ENCODE results near the gene OTOG.

Gene OTOG

GRCh38 chr11:17531071-17531600, 15.9 kb upstream of the OTOG start:
- H4K20me1 ChIP-seq (ENCODE audit: insufficient read depth), result no peaks in the 10 kb centered on the region
- H3K27me3 ChIP-seq (ENCODE audit: insufficient read depth, low read depth), result no peaks in the 10 kb centered on the region; the same call in 1 of the 2 replicates
- H3K9ac ChIP-seq, result no peak overlapping the region
- no peak overlapping the region for H3K4me2 ChIP-seq
- H3K4me1 ChIP-seq (ENCODE audit: low read depth, poor library complexity, severe bottlenecking), result no peaks in the 10 kb centered on the region
- no peaks in the 10 kb centered on the region for H3K79me2 ChIP-seq (ENCODE audit: insufficient read depth, low read depth)
- no peak overlapping the region for H3K4me3 ChIP-seq (IDR thresholded peaks at IDR 0.05; ENCODE audit: insufficient read depth, low read depth, low read length)
- no peak overlapping the region for H2AFZ ChIP-seq (ENCODE audit: low read depth)
- no peak overlapping the region for H3K27ac ChIP-seq
- H3K36me3 ChIP-seq (ENCODE audit: insufficient read depth), result no peaks in the 10 kb centered on the region
- TF ChIP-seq, protein P1, sequence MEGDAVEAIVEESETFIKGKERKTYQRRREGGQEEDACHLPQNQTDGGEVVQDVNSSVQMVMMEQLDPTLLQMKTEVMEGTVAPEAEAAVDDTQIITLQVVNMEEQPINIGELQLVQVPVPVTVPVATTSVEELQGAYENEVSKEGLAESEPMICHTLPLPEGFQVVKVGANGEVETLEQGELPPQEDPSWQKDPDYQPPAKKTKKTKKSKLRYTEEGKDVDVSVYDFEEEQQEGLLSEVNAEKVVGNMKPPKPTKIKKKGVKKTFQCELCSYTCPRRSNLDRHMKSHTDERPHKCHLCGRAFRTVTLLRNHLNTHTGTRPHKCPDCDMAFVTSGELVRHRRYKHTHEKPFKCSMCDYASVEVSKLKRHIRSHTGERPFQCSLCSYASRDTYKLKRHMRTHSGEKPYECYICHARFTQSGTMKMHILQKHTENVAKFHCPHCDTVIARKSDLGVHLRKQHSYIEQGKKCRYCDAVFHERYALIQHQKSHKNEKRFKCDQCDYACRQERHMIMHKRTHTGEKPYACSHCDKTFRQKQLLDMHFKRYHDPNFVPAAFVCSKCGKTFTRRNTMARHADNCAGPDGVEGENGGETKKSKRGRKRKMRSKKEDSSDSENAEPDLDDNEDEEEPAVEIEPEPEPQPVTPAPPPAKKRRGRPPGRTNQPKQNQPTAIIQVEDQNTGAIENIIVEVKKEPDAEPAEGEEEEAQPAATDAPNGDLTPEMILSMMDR (conservative IDR thresholded peaks at IDR 0.05; ENCODE audit: low read depth, low read length), result no peak

DNA sequence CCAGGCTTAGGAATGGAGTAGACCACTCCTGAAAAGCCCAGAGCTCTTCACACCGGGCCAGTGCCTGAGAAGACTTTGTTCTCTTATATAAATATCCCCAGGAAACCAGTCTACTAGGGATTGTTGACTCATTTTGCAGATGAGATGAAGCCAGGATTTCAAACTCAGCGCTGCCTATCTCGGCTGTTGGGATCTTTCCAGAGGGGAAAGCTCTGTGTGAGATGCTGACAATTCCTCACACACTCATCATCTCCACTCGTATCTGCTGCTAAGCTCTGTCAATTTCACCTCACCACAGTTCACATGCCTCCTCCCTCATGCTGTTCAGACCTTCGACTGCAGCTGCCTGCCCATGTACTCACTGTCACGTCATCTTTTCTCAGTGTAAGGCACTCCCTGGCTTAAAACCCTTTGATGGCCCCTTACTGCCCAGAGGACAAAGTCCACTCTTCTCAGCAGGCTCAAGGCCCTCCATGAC, 15.4 kb upstream of the OTOG start:
- no peaks in the 10 kb centered on the region; the same call in 1 of the 2 replicates for H3K27me3 ChIP-seq (ENCODE audit: insufficient read depth, low read depth)
- H3K36me3 ChIP-seq (ENCODE audit: insufficient read depth), result no peaks in the 10 kb centered on the region
- no peak overlapping the region for H3K4me3 ChIP-seq (IDR thresholded peaks at IDR 0.05; ENCODE audit: insufficient read depth, low read depth, low read length)
- H2AFZ ChIP-seq (ENCODE audit: low read depth), result no peak overlapping the region
- H3K9ac ChIP-seq, result no peak overlapping the region
- no peak overlapping the region for H3K27ac ChIP-seq
- TF ChIP-seq, protein P1 (conservative IDR thresholded peaks at IDR 0.05; ENCODE audit: low read depth, low read length), result no peak
- no peak overlapping the region for H3K4me2 ChIP-seq
- H3K4me1 ChIP-seq (ENCODE audit: low read depth, poor library complexity, severe bottlenecking), result no peaks in the 10 kb centered on the region
- H4K20me1 ChIP-seq (ENCODE audit: insufficient read depth), result no peaks in the 10 kb centered on the region
- no peaks in the 10 kb centered on the region for H3K79me2 ChIP-seq (ENCODE audit: insufficient read depth, low read depth)

DNA sequence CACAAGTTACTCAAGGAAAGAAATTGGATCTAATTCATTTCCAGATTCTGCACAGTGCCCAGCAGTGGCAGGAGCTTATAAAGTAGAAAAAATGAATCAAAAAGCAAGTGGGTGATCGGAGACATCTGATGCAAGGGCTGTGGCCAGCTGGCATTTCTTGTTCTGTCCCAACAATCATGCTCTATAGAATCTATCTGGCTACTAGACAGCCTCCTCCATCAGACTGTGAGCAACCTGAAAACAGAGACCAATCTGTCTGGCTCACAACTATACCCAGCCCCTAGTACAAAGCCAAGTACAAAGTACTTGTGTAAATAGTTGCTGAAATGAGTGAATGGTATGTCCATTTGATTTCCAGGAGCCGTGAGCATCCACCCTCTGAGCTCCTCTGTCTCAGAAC, 14.3 kb upstream of the OTOG start:
- Histone ChIP-seq H3K27ac (no peak overlapping the region), H3K4me2 (no peak overlapping the region), H3K9ac (no peak overlapping the region), H3K27me3 (ENCODE audit: insufficient read depth, low read depth) (no peaks in the 10 kb centered on the region; the same call in 1 of the 2 replicates), H3K79me2 (ENCODE audit: insufficient read depth, low read depth) (no peaks in the 10 kb centered on the region), H4K20me1 (ENCODE audit: insufficient read depth) (no peaks in the 10 kb centered on the region), H2AFZ (ENCODE audit: low read depth) (no peak overlapping the region), H3K4me3 (IDR thresholded peaks at IDR 0.05; ENCODE audit: insufficient read depth, low read depth, low read length) (no peak overlapping the region), H3K36me3 (ENCODE audit: insufficient read depth) (no peaks in the 10 kb centered on the region), H3K4me1 (ENCODE audit: low read depth, poor library complexity, severe bottlenecking) (no peaks in the 10 kb centered on the region)
- TF ChIP-seq, protein P1 (conservative IDR thresholded peaks at IDR 0.05; ENCODE audit: low read depth, low read length), result no peak

DNA sequence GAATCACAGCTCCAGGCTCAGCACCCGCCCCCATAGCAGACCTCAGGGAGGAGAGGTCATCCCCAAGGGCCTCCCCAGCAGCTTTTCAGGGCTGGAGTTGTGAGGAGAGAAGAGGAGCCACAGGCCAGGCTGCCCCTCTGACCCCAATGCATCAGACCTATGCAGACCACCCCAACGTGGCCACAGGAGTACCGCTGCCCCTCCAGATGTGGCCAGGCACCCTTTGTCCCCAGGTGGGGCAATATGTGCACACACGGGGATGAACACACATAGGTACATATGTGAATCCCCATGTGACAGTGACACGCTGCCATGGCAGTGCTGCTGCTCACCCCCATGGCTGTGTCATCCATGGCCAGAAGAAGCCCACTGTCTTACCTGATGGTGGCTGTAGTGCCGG, 13.7 kb upstream of the OTOG start:
- no peaks in the 10 kb centered on the region for H3K4me1 ChIP-seq (ENCODE audit: low read depth, poor library complexity, severe bottlenecking)
- no peak overlapping the region for H3K27ac ChIP-seq
- H3K4me3 ChIP-seq (IDR thresholded peaks at IDR 0.05; ENCODE audit: insufficient read depth, low read depth, low read length), result no peak overlapping the region
- TF ChIP-seq, protein P1 (conservative IDR thresholded peaks at IDR 0.05; ENCODE audit: low read depth, low read length), result no peak
- H3K4me2 ChIP-seq, result no peak overlapping the region
- no peak overlapping the region for H2AFZ ChIP-seq (ENCODE audit: low read depth)
- H4K20me1 ChIP-seq (ENCODE audit: insufficient read depth), result no peaks in the 10 kb centered on the region
- no peaks in the 10 kb centered on the region for H3K36me3 ChIP-seq (ENCODE audit: insufficient read depth)
- H3K9ac ChIP-seq, result no peak overlapping the region
- no peaks in the 10 kb centered on the region for H3K79me2 ChIP-seq (ENCODE audit: insufficient read depth, low read depth)
- H3K27me3 ChIP-seq (ENCODE audit: insufficient read depth, low read depth), result no peaks in the 10 kb centered on the region; the same call in 1 of the 2 replicates

All from KMS-11 (cell line).